GM23338 (cell line): ENCODE measurements around the gene MMAB. TPM values are rescaled to one million over a fixed set of nuclear protein-coding genes. Genes with fewer than 3 reads are reported as not detected.

Experiments used
- ATAC-seq: fragments of 200-7000 bp; cut with Tn5 transposase; 3 replicates; pipeline ENCODE4 v1.9.1; 2020
- DNase-seq: peaks from one replicate; pipeline ENCODE4 v3.0.0-alpha.2; 2015; ENCODE audit warnings: low spot score
- H2AFZ ChIP-seq: fragments of 200-600 bp; sonication (generic); 2 replicates; pipeline ENCODE4 v1.8.0; 2016; ENCODE audit warnings: antibody characterized with exemption, mild to moderate bottlenecking, moderate library complexity
- H3F3A ChIP-seq: fragments of 200-600 bp; sonication (generic); replicated peaks from 2 replicates; pipeline ENCODE4 v1.8.0; 2017; ENCODE audit warnings: antibody characterized with exemption, mixed run types, low read depth
- H3K27ac ChIP-seq: fragments of 200-600 bp; sonication (generic); 2 replicates; pipeline ENCODE4 v1.6.1; 2016; ENCODE audit warnings: low read depth
- H3K27me3 ChIP-seq: fragments of 200-600 bp; sonication (generic); 2 replicates; pipeline ENCODE4 v1.8.0; 2016; ENCODE audit warnings: mild to moderate bottlenecking, mixed run types, moderate library complexity; ENCODE audit not compliant: insufficient read depth
- H3K36me3 ChIP-seq: fragments of 200-600 bp; sonication (generic); 2 replicates; pipeline ENCODE4 v1.8.0; 2016; ENCODE audit warnings: mild to moderate bottlenecking; ENCODE audit not compliant: insufficient read depth
- H3K4me1 ChIP-seq: fragments of 200-600 bp; sonication (generic); 2 replicates; pipeline ENCODE4 v1.8.0; 2016; ENCODE audit warnings: mild to moderate bottlenecking, moderate library complexity; ENCODE audit not compliant: insufficient read depth
- H3K4me2 ChIP-seq: fragments of 200-600 bp; sonication (generic); 2 replicates; pipeline ENCODE4 v1.7.1; 2017; ENCODE audit warnings: mixed run types
- H3K4me3 ChIP-seq: fragments of 200-600 bp; sonication (generic); 2 replicates; pipeline ENCODE4 v1.6.1; 2016; ENCODE audit warnings: mixed run types
- H3K79me2 ChIP-seq: fragments of 200-600 bp; sonication (generic); replicated peaks from 2 replicates; pipeline ENCODE4 v1.8.0; 2017; ENCODE audit warnings: mild to moderate bottlenecking; ENCODE audit not compliant: insufficient read depth
- H3K9me2 ChIP-seq: fragments of 200-600 bp; sonication (generic); 2 replicates; pipeline ENCODE4 v1.8.0; 2017; ENCODE audit not compliant: insufficient read depth
- H4K20me1 ChIP-seq: fragments of 200-600 bp; sonication (generic); replicated peaks from 2 replicates; pipeline ENCODE4 v1.8.0; 2017; ENCODE audit warnings: mild to moderate bottlenecking; ENCODE audit not compliant: insufficient read depth
- H3K27ac Mint-ChIP-seq: 2 replicates; pipeline ENCODE4 v1.8.0; 2020; ENCODE audit warnings: inconsistent platforms, mild to moderate bottlenecking, moderate library complexity, mixed read lengths
- H3K27me3 Mint-ChIP-seq: 3 replicates; pipeline ENCODE4 v1.8.0; 2022; ENCODE audit warnings: low read depth, mild to moderate bottlenecking, moderate library complexity, mixed read lengths, inconsistent platforms; ENCODE audit not compliant: insufficient read depth, poor library complexity
- H3K36me3 Mint-ChIP-seq: 3 replicates; pipeline ENCODE4 v1.8.0; 2021; ENCODE audit warnings: low read depth, mild to moderate bottlenecking, inconsistent platforms, moderate library complexity, mixed read lengths
- H3K4me1 Mint-ChIP-seq: 3 replicates; pipeline ENCODE4 v1.8.0; 2020; ENCODE audit warnings: mild to moderate bottlenecking, inconsistent platforms, mixed read lengths
- H3K4me3 Mint-ChIP-seq: 3 replicates; pipeline ENCODE4 v1.8.0; 2021; ENCODE audit warnings: moderate library complexity, mild to moderate bottlenecking, inconsistent platforms, mixed read lengths
- H3K9me3 Mint-ChIP-seq: 3 replicates; pipeline ENCODE4 v1.8.0; 2020; ENCODE audit warnings: moderate library complexity, mild to moderate bottlenecking, inconsistent platforms, mixed read lengths
- CREB1 ChIP-seq: fragments of 250-450 bp; sonication (Bioruptor Pico); IDR thresholded peaks from 2 replicates; pipeline ENCODE4 v1.5.0; 2020; ENCODE audit warnings: low read depth, mild to moderate bottlenecking, moderate library complexity
- ETS1 ChIP-seq: IDR thresholded peaks from 2 replicates; pipeline ENCODE4 v1.6.1; 2016; ENCODE audit warnings: antibody characterized with exemption
- EZH2 ChIP-seq: fragments of 200-600 bp; sonication (generic); IDR thresholded peaks from one replicate; pipeline ENCODE4 v1.8.0; 2017; ENCODE audit warnings: antibody characterized with exemption, mild to moderate bottlenecking, low read depth; ENCODE audit not compliant: unreplicated experiment
- EZH2phosphoT487 ChIP-seq: fragments of 200-600 bp; sonication (generic); IDR thresholded peaks from one replicate; pipeline ENCODE4 v1.8.1; 2018; ENCODE audit warnings: antibody characterized with exemption; ENCODE audit not compliant: unreplicated experiment
- JUNB ChIP-seq: IDR thresholded peaks from one replicate; pipeline ENCODE4 v1.6.1; 2016; ENCODE audit warnings: antibody characterized with exemption; ENCODE audit not compliant: unreplicated experiment
- NANOG ChIP-seq: IDR thresholded peaks from 2 replicates; pipeline ENCODE4 v1.6.1; 2016; ENCODE audit warnings: antibody characterized with exemption, borderline replicate concordance
- POLR2AphosphoS5 ChIP-seq: IDR thresholded peaks from 2 replicates; pipeline ENCODE4 v1.6.1; 2016; ENCODE audit warnings: antibody characterized with exemption, low read depth
- STAT1 ChIP-seq: IDR thresholded peaks from one replicate; pipeline ENCODE4 v1.6.1; 2016; ENCODE audit warnings: antibody characterized with exemption; ENCODE audit not compliant: unreplicated experiment
- ZNF114 ChIP-seq: fragments of 250-450 bp; sonication (Bioruptor Pico); IDR thresholded peaks from 2 replicates; pipeline ENCODE4 v1.5.0; 2020; ENCODE audit warnings: mild to moderate bottlenecking, moderate library complexity
- ZNF331 ChIP-seq: fragments of 250-450 bp; sonication (Bioruptor Pico); IDR thresholded peaks from 2 replicates; pipeline ENCODE4 v1.5.0; 2020; ENCODE audit warnings: low read depth, mild to moderate bottlenecking, moderate library complexity
- ZNF462 ChIP-seq: fragments of 250-450 bp; sonication (Bioruptor Pico); IDR thresholded peaks from 2 replicates; pipeline ENCODE4 v1.5.0; 2020; ENCODE audit warnings: mild to moderate bottlenecking, moderate library complexity
- polyA plus RNA-seq: library from polyadenylated mRNA; unstranded; fragments of >200 nt; fragmentation: Nextera tagmentation; extraction: Ambion mirVana; gene quantifications from 2 replicates; pipeline ENCODE4 v1.2.1, GENCODE V29; 2016
- total RNA-seq: library from RNA; depleted of rRNA; stranded (reverse); fragments of >200 nt; shearing (Covaris generic); gene quantifications from 2 replicates; pipeline ENCODE4 v1.2.3, GENCODE V29; 2014
- TF ChIP-seq, protein P1 (sequence below): IDR thresholded peaks from one replicate; pipeline ENCODE4 v1.6.1; 2018; ENCODE audit warnings: antibody characterized with exemption; ENCODE audit not compliant: unreplicated experiment
- TF ChIP-seq, protein P2 (sequence below), 2 experiments: fragments of 200-600 bp in 1 of 2; sonication (generic) in 1 of 2; conservative IDR thresholded peaks; 2 replicates each; pipeline versions ENCODE4 v1.5.1 to v1.6.1; 2016 to 2017; ENCODE audit warnings: antibody characterized with exemption in 2 of 2, low read depth in 2 of 2, mild to moderate bottlenecking in 2 of 2, moderate library complexity in 1 of 2

MMAB gene
- total and polyA plus RNA-seq, 2 experiments from 2014 or later: 24.7 to 38.5 TPM

DNA sequence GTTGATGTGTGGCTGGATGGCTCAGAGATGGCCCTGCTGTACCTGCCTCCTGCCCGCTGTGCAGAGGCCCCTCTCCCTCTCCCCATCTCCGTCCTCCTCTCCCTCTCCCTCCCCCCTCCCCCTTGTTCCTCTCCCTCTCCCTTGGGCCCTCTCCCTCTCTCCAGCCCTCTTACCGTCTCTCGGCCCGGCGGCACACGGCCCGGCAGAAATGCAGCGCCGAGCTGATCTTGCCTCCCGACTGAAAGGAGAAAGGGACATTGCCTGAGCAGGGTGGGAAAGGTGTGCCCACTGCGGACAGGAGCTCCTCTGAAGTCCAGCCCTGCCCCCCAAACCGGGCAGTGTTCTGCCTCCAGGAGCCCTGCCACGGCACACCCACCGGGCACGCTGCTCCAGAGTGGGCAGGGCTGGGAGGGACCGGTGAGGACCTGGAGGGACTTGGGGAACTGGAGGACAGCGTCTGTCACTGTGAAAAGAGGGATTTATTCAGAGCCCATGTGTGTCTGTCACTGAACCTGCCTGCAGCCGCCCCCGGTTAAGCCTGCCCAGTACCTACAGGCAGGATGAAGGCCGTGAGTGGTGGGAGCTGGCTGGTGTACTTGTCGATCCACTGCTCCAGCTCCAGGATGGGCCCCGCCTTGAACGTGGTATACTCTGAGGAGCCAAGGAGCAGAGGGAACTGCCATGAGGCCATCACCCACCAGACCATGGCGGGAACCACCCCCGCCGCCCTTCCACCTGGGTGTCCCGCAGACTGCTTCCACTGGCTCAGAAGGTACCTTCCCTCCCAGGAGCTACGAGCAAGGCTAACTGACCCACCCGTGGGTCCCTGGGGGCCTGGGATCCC is 12.2 kb downstream of the MMAB start:
- no peak for ATAC-seq
- peaks cover 5% of the 10 kb centered on the region; the same call in 1 of the 3 replicates for H3K4me1 Mint-ChIP-seq

More for the DNA sequence above, 12.2 kb downstream of the MMAB start:
- no peak overlapping the region for H3K4me3 Mint-ChIP-seq
- Histone ChIP-seq H3K4me2 (no peak overlapping the region), H3K4me3 (no peak overlapping the region), H3K27me3 (no peaks in the 10 kb centered on the region), H3K79me2 (no peaks in the 10 kb centered on the region), H3K27ac (no peak overlapping the region), H3K9me2 (no peaks in the 10 kb centered on the region), H4K20me1 (no peaks in the 10 kb centered on the region), H3K4me1 (no peaks in the 10 kb centered on the region), H3K36me3 (no peaks in the 10 kb centered on the region), H3F3A (no peaks in the 10 kb centered on the region), H2AFZ (no peak overlapping the region)
- H3K27me3 Mint-ChIP-seq: peaks cover 6% of the 10 kb centered on the region
- DNase-seq: no peak
- no peak overlapping the region for H3K27ac Mint-ChIP-seq
- TF ChIP-seq, protein P1, sequence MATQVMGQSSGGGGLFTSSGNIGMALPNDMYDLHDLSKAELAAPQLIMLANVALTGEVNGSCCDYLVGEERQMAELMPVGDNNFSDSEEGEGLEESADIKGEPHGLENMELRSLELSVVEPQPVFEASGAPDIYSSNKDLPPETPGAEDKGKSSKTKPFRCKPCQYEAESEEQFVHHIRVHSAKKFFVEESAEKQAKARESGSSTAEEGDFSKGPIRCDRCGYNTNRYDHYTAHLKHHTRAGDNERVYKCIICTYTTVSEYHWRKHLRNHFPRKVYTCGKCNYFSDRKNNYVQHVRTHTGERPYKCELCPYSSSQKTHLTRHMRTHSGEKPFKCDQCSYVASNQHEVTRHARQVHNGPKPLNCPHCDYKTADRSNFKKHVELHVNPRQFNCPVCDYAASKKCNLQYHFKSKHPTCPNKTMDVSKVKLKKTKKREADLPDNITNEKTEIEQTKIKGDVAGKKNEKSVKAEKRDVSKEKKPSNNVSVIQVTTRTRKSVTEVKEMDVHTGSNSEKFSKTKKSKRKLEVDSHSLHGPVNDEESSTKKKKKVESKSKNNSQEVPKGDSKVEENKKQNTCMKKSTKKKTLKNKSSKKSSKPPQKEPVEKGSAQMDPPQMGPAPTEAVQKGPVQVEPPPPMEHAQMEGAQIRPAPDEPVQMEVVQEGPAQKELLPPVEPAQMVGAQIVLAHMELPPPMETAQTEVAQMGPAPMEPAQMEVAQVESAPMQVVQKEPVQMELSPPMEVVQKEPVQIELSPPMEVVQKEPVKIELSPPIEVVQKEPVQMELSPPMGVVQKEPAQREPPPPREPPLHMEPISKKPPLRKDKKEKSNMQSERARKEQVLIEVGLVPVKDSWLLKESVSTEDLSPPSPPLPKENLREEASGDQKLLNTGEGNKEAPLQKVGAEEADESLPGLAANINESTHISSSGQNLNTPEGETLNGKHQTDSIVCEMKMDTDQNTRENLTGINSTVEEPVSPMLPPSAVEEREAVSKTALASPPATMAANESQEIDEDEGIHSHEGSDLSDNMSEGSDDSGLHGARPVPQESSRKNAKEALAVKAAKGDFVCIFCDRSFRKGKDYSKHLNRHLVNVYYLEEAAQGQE: no peak
- no peak for TF ChIP-seq STAT1
- TF ChIP-seq, protein P2, sequence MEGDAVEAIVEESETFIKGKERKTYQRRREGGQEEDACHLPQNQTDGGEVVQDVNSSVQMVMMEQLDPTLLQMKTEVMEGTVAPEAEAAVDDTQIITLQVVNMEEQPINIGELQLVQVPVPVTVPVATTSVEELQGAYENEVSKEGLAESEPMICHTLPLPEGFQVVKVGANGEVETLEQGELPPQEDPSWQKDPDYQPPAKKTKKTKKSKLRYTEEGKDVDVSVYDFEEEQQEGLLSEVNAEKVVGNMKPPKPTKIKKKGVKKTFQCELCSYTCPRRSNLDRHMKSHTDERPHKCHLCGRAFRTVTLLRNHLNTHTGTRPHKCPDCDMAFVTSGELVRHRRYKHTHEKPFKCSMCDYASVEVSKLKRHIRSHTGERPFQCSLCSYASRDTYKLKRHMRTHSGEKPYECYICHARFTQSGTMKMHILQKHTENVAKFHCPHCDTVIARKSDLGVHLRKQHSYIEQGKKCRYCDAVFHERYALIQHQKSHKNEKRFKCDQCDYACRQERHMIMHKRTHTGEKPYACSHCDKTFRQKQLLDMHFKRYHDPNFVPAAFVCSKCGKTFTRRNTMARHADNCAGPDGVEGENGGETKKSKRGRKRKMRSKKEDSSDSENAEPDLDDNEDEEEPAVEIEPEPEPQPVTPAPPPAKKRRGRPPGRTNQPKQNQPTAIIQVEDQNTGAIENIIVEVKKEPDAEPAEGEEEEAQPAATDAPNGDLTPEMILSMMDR (conservative IDR thresholded peaks at IDR 0.05; ENCODE audit: low read depth in 2 of 2): no peak
- no peak for TF ChIP-seq ETS1
- TF ChIP-seq POLR2AphosphoS5: no peak
- TF ChIP-seq ZNF114 (CRISPR knock-in tag): no peak
- TF ChIP-seq NANOG: no peak
- no peak for TF ChIP-seq ZNF462 (CRISPR knock-in tag)
- no peak for TF ChIP-seq CREB1 (CRISPR knock-in tag)
- no peak for TF ChIP-seq JUNB
- no peak for TF ChIP-seq EZH2
- no peak for TF ChIP-seq ZNF331 (CRISPR knock-in tag)
- no peak for TF ChIP-seq EZH2phosphoT487
- no peaks in the 10 kb centered on the region for H3K9me3 Mint-ChIP-seq
- H3K36me3 Mint-ChIP-seq: peaks cover 13% of the 10 kb centered on the region
